Neutrophil (primary cell): ENCODE measurements around the gene FHAD1.

Experiments
- H3K27ac ChIP-seq: fragments of 200-600 bp; sonication (generic); 2 replicates; pipeline ENCODE4 v1.5.1; 2016; ENCODE audit warnings: mild to moderate bottlenecking, moderate library complexity
- H3K27me3 ChIP-seq: fragments of 200-600 bp; sonication (generic); 2 replicates; pipeline ENCODE4 v1.6.0; 2016; ENCODE audit warnings: mild to moderate bottlenecking
- H3K36me3 ChIP-seq: fragments of 200-600 bp; sonication (generic); 2 replicates; pipeline ENCODE4 v1.5.1; 2017
- H3K4me1 ChIP-seq, 2 experiments: fragments of 200-600 bp in 1 of 2; sonication (generic) in 1 of 2; 1 replicate in 1 of 2; 2 replicates in 1 of 2; pipeline versions ENCODE4 v1.5.1 to v1.6.1; 2013 to 2016; ENCODE audit warnings: low read depth in 1 of 2, low read length in 1 of 2, mild to moderate bottlenecking in 1 of 2, moderate library complexity in 1 of 2; ENCODE audit not compliant: control insufficient read depth in 1 of 2, insufficient read depth in 1 of 2
- H3K4me3 ChIP-seq, 2 experiments: fragments of 200-600 bp in 1 of 2; sonication (generic) in 1 of 2; 1 replicate in 1 of 2; 2 replicates in 1 of 2; pipeline ENCODE4 v1.5.1; 2013 to 2016; ENCODE audit warnings: low read depth in 1 of 2, low read length in 1 of 2, mild to moderate bottlenecking in 1 of 2, moderate library complexity in 1 of 2
- H3K9me3 ChIP-seq: fragments of 200-600 bp; sonication (generic); 2 replicates; pipeline ENCODE4 v1.5.1; 2016
- TF ChIP-seq, protein P1 (sequence below): fragments of 200-600 bp; sonication (generic); IDR thresholded peaks from 2 replicates; pipeline ENCODE4 v1.5.1; 2016; ENCODE audit warnings: antibody characterized with exemption

The FHAD1 gene

DNA sequence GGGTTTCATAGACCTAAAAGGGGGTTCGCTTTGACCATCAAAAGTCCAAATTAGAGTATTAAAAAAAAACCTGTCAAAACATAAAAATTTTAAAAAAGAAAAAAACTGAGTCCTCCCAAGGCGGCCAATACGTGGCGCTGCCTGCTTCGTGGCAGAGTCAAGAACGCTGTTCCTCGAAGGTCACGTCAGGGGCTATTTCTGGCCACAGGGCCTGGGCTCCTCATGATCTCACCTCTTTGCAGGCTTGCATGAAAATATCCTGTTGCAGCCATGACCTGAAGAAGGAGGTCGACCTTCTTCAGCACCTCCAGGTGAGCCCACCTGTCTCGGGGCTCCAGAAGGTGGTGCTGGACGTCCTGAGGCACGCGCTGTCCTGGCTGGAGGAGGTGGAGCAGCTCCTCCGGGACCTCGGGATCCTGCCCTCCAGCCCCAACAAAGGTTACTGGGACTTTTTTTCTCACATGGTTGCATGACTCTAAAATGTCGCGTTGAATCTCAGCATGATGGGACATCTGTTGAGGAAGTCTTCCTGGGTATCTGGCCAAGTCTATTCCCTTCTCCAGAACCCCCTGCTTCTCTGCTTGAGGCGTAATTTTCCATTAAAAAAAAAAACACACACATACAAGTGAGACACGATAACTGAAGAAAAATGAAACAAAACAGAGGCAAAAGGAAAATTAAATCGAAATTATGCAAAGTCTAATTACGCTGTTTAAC lies 82.2 kb downstream of the FHAD1 start:
- H3K27ac ChIP-seq: no peak overlapping the region
- TF ChIP-seq, protein P1, sequence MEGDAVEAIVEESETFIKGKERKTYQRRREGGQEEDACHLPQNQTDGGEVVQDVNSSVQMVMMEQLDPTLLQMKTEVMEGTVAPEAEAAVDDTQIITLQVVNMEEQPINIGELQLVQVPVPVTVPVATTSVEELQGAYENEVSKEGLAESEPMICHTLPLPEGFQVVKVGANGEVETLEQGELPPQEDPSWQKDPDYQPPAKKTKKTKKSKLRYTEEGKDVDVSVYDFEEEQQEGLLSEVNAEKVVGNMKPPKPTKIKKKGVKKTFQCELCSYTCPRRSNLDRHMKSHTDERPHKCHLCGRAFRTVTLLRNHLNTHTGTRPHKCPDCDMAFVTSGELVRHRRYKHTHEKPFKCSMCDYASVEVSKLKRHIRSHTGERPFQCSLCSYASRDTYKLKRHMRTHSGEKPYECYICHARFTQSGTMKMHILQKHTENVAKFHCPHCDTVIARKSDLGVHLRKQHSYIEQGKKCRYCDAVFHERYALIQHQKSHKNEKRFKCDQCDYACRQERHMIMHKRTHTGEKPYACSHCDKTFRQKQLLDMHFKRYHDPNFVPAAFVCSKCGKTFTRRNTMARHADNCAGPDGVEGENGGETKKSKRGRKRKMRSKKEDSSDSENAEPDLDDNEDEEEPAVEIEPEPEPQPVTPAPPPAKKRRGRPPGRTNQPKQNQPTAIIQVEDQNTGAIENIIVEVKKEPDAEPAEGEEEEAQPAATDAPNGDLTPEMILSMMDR: no peak
- H3K27me3 ChIP-seq: peaks cover 49% of the 10 kb centered on the region
- no peaks in the 10 kb centered on the region for H3K9me3 ChIP-seq
- peaks cover under 1 to 1% of the 10 kb centered on the region in 2 experiments for H3K4me1 ChIP-seq
- H3K4me3 ChIP-seq: no peak overlapping the region
- no peaks in the 10 kb centered on the region for H3K36me3 ChIP-seq

DNA sequence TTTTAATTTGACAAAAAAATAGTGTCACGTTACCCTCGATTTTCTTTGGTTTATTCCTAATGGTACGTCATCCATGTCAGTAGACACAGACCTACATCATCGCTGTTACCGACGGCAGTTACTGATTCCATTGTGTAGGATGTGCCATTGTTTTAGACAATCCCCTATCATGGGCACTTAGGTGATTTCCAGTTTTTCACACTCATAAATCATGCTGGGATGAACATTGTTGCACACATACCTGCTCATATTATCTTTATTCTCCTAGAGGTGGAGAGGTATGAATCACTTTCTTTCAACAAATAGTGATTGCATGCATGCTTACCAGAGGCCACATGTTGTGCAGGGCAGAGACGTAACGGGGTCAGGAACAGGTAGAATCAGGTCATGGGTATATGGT lies 83.0 kb downstream of the FHAD1 start:
- TF ChIP-seq, protein P1: no peak
- Histone ChIP-seq H3K4me1 (no peaks in the 10 kb centered on the region), H3K36me3 (no peaks in the 10 kb centered on the region), H3K27me3 (peaks cover 44% of the 10 kb centered on the region), H3K27ac (no peak overlapping the region), H3K9me3 (no peaks in the 10 kb centered on the region), H3K4me3 (no peak overlapping the region)

DNA sequence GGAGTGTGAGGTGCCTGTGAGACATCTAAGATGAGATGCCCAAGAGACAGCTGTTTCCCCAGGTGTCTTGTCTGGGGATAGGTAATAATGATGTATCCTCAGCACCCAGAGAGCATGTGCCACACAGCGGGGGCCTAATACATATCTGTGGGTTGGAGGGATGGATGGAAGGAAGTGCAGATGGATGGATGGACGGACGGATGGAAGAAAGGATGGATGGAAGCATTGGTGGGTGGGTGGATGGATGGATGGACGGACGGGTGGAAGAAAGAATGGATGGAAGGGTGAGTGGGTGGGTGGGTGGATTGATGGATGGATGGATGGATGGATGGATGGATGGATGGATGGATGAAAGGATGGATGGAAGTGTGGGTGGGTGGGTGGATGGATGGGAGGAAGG lies 84.2 kb downstream of the FHAD1 start:
- no peak overlapping the region for H3K4me3 ChIP-seq
- TF ChIP-seq, protein P1: no peak
- H3K36me3 ChIP-seq: no peaks in the 10 kb centered on the region
- no peak overlapping the region for H3K27ac ChIP-seq
- H3K27me3 ChIP-seq: peaks cover 44% of the 10 kb centered on the region
- H3K4me1 ChIP-seq: no peaks in the 10 kb centered on the region
- no peaks in the 10 kb centered on the region for H3K9me3 ChIP-seq

DNA sequence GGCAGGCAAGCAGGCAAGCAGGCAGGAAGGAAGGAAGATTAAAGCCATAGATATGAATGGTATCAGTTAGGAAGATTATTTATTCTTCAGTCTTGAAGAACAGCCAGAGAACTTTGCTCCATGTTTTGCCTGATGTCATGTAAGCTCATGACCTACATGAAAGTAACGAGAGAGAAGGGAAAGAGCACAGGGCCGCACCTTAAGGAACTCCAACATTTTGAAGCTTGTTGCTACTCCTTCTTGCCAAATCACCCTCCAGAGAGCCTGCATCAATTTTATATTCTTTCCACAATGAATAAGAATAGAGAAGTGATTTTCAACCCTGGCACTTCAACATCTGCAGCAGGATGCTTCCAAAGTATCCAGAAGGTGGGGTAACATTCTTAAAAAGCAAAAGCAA lies 84.7 kb downstream of the FHAD1 start:
- no peaks in the 10 kb centered on the region for H3K4me1 ChIP-seq
- TF ChIP-seq, protein P1: no peak
- H3K36me3 ChIP-seq: no peaks in the 10 kb centered on the region
- no peaks in the 10 kb centered on the region for H3K9me3 ChIP-seq
- H3K4me3 ChIP-seq: no peak overlapping the region
- H3K27ac ChIP-seq: no peak overlapping the region
- peaks cover 38% of the 10 kb centered on the region for H3K27me3 ChIP-seq

DNA sequence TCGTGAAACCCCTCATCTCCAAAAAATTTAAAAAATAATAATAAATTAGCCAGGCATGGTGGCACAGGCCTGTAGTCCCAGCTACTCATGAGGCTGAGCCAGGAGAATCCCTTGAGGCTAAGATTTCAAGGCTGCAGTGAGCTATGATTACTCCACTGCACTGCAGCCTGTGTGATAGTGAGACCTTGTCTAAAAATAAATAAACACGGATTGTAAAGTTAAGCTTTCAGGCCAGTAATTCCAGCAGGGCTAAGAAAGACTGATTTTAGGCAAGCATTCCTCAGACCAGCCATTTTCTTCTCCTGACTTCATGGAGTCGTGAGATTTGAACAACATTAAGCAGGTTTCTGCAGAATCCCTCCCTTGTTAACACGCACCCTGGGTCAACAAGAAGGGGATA lies 85.5 kb downstream of the FHAD1 start:
- H3K4me3 ChIP-seq: no peak overlapping the region
- TF ChIP-seq, protein P1: no peak
- no peaks in the 10 kb centered on the region for H3K4me1 ChIP-seq
- no peaks in the 10 kb centered on the region for H3K9me3 ChIP-seq
- no peaks in the 10 kb centered on the region for H3K36me3 ChIP-seq
- H3K27ac ChIP-seq: no peak overlapping the region
- peaks cover 30% of the 10 kb centered on the region for H3K27me3 ChIP-seq
